ENCODE results near the gene TAOK1. TPM values are rescaled to one million over a fixed set of nuclear protein-coding genes. Genes with fewer than 3 reads are reported as not detected.
A peak's percentile ranks its signal among the peaks of the same experiment; 100 is the strongest.

Gene TAOK1
- total and polyA plus RNA-seq, 10 of the 15 experiments (the other 5 are each of a cell fraction or from before 2014, with no cell fraction given): 2.0 to 27.1 (median 11.8) TPM

GRCh38 chr17:29399634-29400033 is 9.5 kb downstream of the TAOK1 start:
- intact Hi-C loops (cut with micrococcal nuclease; ENCODE audit: unreplicated experiment) (loop anchor here (10.0 kb wide), 1 partner anchor 115 kb away; no protein-coding TSS in a partner anchor), in situ Hi-C loops (cut with MboI) (no loop called here)
- Histone ChIP-seq H3K4me2 (ENCODE audit: control insufficient read depth, insufficient read depth) (no peak overlapping the region), H3K27me3 (replicated peaks in 1 of 2; ENCODE audit: control insufficient read depth in 2 of 2, insufficient read depth in 2 of 2, low read length in 1 of 2) (no peaks in the 10 kb centered on the region), H3K4me1 (ENCODE audit: control insufficient read depth, insufficient read depth, low read length) (no peaks in the 10 kb centered on the region), H4K20me1 (ENCODE audit: control insufficient read depth, insufficient read depth) (no peaks in the 10 kb centered on the region), H3K9ac (ENCODE audit: control insufficient read depth, insufficient read depth, low read length) (no peak overlapping the region), H2AFZ (ENCODE audit: control insufficient read depth, low read depth, low read length) (no peak overlapping the region), H3K36me3 (ENCODE audit: control insufficient read depth in 2 of 2, insufficient read depth in 2 of 2, low read length in 1 of 2) (peaks cover 0 to 9% of the 10 kb centered on the region in 2 experiments; a peak in 3 of 4 replicates), H3K9me3 (replicated peaks; ENCODE audit: control insufficient read depth, insufficient read depth, low read length) (peaks cover 4% of the 10 kb centered on the region; the same call in 2 of the 3 replicates), H3K4me3 (no peak overlapping the region), H3K79me2 (ENCODE audit: control insufficient read depth, insufficient read depth, low read length) (peaks cover 54% of the 10 kb centered on the region), H3K27ac (ENCODE audit: control insufficient read depth, insufficient read depth) (no peak overlapping the region)
- BruUV-seq (replicated peaks): no TSS peak
- ChIA-PET POLR2A (interaction anchor here (0.6 to 0.7 kb wide), 2 partner anchors 11 to 105 kb away, joined by 3 to 4 read pairs; partner anchors contain the start of gene NUFIP2), SMC1A (ENCODE audit: uncharacterized antibody, unreplicated experiment) (no interaction called here), CTCF (interaction anchor here (0.7 to 1.2 kb wide), 2 partner anchors 29 to 300 kb away, joined by 3 read pairs; no protein-coding TSS in a partner anchor), RAD21 (ENCODE audit: unreplicated experiment) (no interaction called here)
- DNase-seq (ENCODE audit: low read depth, low spot score) (no peak), ATAC-seq (no peak), FAIRE-seq (peak; percentile 13)
- no peak for TF ChIP-seq MTA3 (IDR thresholded peaks at IDR 0.05; ENCODE audit: borderline replicate concordance, low read length)
- TF ChIP-seq WRNIP1 (IDR thresholded peaks at IDR 0.05; ENCODE audit: borderline replicate concordance, low read depth, low read length): no peak
- TF ChIP-seq ZNF274 (IDR thresholded peaks at IDR 0.05; ENCODE audit: insufficient read depth, insufficient read length): no peak
- WGBS (ENCODE audit: insufficient coverage, insufficient replicate concordance, low lambda C conversion rate, missing lambda C conversion rate): 89% methylated on average over 4 of the region's 4 CpGs

- POLR2A ChIA-PET: interaction anchor here (0.6 to 0.7 kb wide), 3 partner anchors 28 to 164 kb away, joined by 3 to 6 read pairs (median 5); no protein-coding TSS in a partner anchor
- H4K20me1 ChIP-seq (ENCODE audit: control insufficient read depth, insufficient read depth): no peaks in the 10 kb centered on the region
- H3K4me3 ChIP-seq: no peak overlapping the region
- WGBS (ENCODE audit: insufficient coverage, insufficient replicate concordance, low lambda C conversion rate, missing lambda C conversion rate): 100% methylated on average over 3 of the region's 4 CpGs
- no peak overlapping the region for H2AFZ ChIP-seq (ENCODE audit: control insufficient read depth, low read depth, low read length)
- peaks cover 43% of the 10 kb centered on the region for H3K79me2 ChIP-seq (ENCODE audit: control insufficient read depth, insufficient read depth, low read length)
- H3K4me1 ChIP-seq (ENCODE audit: control insufficient read depth, insufficient read depth, low read length): no peaks in the 10 kb centered on the region
- H3K4me2 ChIP-seq (ENCODE audit: control insufficient read depth, insufficient read depth): no peak overlapping the region
- H3K36me3 ChIP-seq (ENCODE audit: control insufficient read depth in 2 of 2, insufficient read depth in 2 of 2, low read length in 1 of 2): peaks cover 0 to 9% of the 10 kb centered on the region in 2 experiments; a peak in 3 of 4 replicates
- DNase-seq (ENCODE audit: low read depth, low spot score): no peak
- intact Hi-C loops (cut with micrococcal nuclease; ENCODE audit: unreplicated experiment): no loop called here
- ATAC-seq: no peak
- SMC1A ChIA-PET (ENCODE audit: uncharacterized antibody, unreplicated experiment): interaction anchor here (0.6 to 1.0 kb wide), 3 partner anchors 8 to 48 kb away, joined by 3 to 4 read pairs (median 3); no protein-coding TSS in a partner anchor
- CTCF ChIA-PET: no interaction called here
- H3K9me3 ChIP-seq (replicated peaks; ENCODE audit: control insufficient read depth, insufficient read depth, low read length): peaks cover 4% of the 10 kb centered on the region; the same call in 2 of the 3 replicates
- no peaks in the 10 kb centered on the region for H3K27me3 ChIP-seq (replicated peaks in 1 of 2; ENCODE audit: control insufficient read depth in 2 of 2, insufficient read depth in 2 of 2, low read length in 1 of 2)
- FAIRE-seq: no peak
- H3K27ac ChIP-seq (ENCODE audit: control insufficient read depth, insufficient read depth): no peak overlapping the region
- no TSS peak for BruUV-seq (replicated peaks)
- RAD21 ChIA-PET (ENCODE audit: unreplicated experiment): no interaction called here
- H3K9ac ChIP-seq (ENCODE audit: control insufficient read depth, insufficient read depth, low read length): no peak overlapping the region
- in situ Hi-C loops (cut with MboI): no loop called here
- TF ChIP-seq NFYA (IDR thresholded peaks at IDR 0.05; ENCODE audit: borderline replicate concordance, low read depth, low read length) (no peak), ZBED1 (IDR thresholded peaks at IDR 0.05; ENCODE audit: borderline replicate concordance) (no peak), NFYB (IDR thresholded peaks at IDR 0.05; ENCODE audit: insufficient read depth, low read depth, low read length) (no peak), HSF1 (IDR thresholded peaks at IDR 0.05; ENCODE audit: low read depth, low read length) (no peak), EP300 (IDR thresholded peaks at IDR 0.05; ENCODE audit: borderline replicate concordance in 1 of 2, control insufficient read depth in 1 of 2, low read depth in 2 of 2, low read length in 2 of 2) (no peak), SREBF2 (IDR thresholded peaks at IDR 0.05; ENCODE audit: low read length) (no peak), JUNB (IDR thresholded peaks at IDR 0.05) (no peak), RB1 (IDR thresholded peaks at IDR 0.05; ENCODE audit: borderline replicate concordance) (no peak), TCF7 (IDR thresholded peaks at IDR 0.05; ENCODE audit: borderline replicate concordance) (no peak)
- TF ChIP-seq, protein P1, sequence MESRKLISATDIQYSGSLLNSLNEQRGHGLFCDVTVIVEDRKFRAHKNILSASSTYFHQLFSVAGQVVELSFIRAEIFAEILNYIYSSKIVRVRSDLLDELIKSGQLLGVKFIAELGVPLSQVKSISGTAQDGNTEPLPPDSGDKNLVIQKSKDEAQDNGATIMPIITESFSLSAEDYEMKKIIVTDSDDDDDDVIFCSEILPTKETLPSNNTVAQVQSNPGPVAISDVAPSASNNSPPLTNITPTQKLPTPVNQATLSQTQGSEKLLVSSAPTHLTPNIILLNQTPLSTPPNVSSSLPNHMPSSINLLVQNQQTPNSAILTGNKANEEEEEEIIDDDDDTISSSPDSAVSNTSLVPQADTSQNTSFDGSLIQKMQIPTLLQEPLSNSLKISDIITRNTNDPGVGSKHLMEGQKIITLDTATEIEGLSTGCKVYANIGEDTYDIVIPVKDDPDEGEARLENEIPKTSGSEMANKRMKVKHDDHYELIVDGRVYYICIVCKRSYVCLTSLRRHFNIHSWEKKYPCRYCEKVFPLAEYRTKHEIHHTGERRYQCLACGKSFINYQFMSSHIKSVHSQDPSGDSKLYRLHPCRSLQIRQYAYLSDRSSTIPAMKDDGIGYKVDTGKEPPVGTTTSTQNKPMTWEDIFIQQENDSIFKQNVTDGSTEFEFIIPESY (IDR thresholded peaks at IDR 0.05): no peak
These were observed 10.7 kb downstream of the TAOK1 start for GRCh38 chr17:29400818-29401217.

Data from GM12878 (cell line).